HG03442 (cell line): ENCODE data around the gene ZNF675.
"Not testable (repeated sequence)": the region's sequence is repeated elsewhere in the genome, so short reads cannot be mapped to it uniquely, and the experiment has no call there.

Source experiments
- ATAC-seq: cut with Tn5 transposase; IDR thresholded peaks from one replicate; pipeline ENCODE4 v1.9.1; 2021; ENCODE audit warnings: mild to moderate bottlenecking, moderate library complexity; ENCODE audit not compliant: unreplicated experiment

Gene ZNF675

DNA sequence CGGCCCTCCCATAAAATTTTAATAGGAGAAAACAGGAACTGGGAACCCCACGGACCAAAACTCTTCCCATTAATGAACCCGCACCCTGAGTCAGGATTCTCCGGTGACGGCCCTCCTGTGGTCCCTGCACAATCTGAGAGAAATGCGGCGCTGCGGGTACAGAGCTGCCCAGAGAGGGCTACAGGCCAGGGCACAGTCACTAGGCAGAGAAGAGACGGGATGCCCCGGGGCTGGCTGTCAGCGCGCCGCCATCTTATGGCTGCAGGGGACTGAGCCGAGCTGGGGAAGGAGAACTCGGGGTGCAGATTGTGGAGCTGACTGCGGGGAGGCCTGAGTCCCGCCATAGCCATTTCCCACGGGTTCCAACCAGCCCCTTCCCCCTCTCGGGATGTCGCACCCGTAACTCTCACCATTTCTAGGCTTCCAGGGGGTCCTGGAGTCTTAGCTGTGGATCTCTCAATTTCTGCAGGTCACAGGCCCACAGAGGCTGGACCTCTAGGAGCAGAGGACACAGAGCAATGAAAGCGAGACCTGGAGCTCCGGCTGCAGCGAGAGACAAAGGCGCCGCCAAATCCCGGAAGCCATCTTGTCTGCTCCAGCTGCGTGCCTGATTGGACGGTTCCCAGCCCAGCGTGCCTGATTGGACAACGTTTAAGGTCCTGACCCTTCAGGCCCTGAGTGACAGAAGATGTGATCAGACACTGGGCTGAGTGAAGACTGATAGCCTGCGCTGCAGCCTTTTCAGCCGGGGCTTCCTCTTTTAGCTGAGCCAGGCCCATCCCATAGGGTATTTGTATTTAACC lies at the start of gene ZNF675:
TSS of gene ZNF675 (minus strand) at position 592 of the 803 bp plus-strand sequence. CDS start at position 413, 179 bp downstream.
- peak; percentile 88 for ATAC-seq

DNA sequence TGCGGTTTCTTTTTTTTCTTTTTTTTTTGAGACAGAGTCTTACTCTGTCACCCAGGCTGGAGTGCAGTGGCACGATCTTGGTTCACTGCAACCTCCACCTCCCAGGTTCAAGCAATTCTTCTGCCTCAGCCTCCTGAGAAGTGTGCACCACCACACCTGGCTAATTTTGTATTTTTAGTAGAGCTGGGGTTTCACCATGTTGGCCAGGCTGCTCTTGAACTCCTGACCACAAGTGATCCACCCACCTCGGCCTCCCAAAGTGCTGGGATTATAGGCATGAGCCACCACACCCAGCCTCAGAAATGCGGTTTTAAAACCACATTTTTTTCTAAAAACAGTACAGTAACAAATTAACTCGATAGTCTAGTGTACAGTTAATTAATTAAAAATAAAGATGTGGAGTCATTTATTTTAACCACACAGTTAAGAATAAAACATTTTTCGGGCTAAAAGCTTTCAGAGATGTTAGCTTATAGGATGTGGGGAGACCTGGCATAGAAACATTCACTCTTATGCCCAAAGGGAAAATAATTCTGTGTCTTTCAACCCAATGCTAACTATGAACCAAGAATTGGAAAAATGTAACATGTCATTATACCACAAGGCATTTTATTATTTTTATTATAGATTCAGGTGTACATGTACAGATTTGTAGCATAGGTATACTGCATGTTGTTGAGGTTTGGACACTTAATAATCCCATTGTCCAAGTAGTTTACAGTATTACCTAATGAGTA lies 43.9 kb upstream of the ZNF675 start:
- not testable (repeated sequence) for ATAC-seq

GRCh38 chr19:23724161-23724560 lies 37.1 kb upstream of the ZNF675 start:
- ATAC-seq = not testable (repeated sequence)

DNA sequence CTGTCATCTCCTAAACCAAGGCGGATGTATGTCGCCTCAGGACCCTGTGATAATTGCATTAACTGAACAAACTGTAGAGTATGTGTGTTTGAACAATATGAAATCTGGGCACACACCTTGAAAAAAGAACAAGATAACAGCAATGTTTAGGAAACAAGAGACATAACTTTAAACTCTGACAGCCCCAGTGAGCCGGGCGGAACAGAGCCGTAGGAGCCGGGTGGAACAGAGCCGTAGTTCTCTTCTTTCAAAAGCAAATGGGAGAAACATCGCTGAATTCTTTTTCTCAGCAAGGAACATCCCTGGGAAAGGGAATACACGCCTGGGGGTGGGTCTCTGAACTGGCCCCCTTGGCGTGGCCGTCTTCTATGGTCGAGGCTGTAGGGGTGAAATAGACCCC lies 31.8 kb upstream of the ZNF675 start:
- no peak for ATAC-seq

DNA sequence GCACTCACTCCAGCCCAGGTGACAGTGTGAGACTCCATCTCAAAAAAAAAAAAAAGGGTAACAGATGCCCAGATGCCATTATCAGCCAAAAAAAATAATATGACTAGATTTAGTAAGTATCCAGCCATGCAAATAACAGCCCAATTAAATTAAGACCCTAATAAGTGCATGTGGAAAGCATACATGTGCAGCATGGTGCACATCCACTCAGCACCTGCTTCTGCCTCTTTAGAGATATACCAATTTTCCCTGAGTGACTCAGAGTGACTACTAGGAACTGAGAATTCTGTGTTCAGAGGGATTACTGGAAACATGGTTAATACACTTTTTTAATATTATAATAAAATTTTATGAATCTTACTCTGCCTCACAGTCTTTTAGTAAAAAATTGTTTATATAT lies 29.8 kb upstream of the ZNF675 start:
- ATAC-seq = no peak

- no peak for ATAC-seq
These were observed 22.3 kb upstream of the ZNF675 start for GRCh38 chr19:23709347-23709746.

DNA sequence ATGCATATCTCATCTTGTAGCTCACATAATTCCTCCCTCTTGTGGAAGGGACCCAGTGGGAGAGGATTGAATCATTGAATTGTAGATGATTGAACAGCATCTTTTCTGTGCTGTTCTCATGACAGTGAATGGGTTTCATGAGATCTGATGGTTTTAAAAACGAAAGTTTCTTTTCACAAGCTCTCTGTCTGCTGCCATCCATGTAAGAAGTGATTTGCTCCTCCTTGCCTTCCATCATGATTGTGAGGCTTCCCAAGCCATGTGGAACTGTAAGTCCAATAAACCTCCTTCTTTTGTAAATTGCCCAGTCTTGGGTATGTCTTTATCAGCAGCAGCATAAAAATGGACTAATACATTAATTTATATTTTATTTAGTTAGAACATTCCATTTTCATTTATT lies 19.6 kb upstream of the ZNF675 start:
- no peak for ATAC-seq

DNA sequence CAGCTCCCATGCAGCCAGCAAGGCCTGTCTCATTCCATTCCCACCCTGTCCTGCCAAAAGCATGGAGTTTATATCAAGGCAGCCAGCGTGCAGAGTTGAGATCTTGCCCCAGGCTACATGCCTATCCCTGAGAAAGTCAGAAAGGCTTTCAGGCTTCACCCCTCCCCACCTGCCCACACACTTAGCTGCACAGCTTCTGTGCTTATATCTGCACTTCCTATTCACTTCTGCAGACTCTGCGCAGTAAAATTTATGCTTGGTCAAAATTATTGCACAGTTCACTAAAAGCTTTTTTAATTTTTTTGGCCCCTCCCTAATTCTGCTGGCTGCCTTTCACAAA lies 12.5 kb upstream of the ZNF675 start:
- ATAC-seq = no peak

- no peak for ATAC-seq
These were observed 11.9 kb upstream of the ZNF675 start for GRCh38 chr19:23698711-23699520.

- ATAC-seq = not testable (repeated sequence)
These were observed 5.9 kb upstream of the ZNF675 start for GRCh38 chr19:23692937-23693336.

- no peak for ATAC-seq
These were observed 13.9 kb downstream of the ZNF675 start for GRCh38 chr19:23673132-23673531.

GRCh38 chr19:23668606-23669005 lies 18.4 kb downstream of the ZNF675 start:
- not testable (repeated sequence) for ATAC-seq

DNA sequence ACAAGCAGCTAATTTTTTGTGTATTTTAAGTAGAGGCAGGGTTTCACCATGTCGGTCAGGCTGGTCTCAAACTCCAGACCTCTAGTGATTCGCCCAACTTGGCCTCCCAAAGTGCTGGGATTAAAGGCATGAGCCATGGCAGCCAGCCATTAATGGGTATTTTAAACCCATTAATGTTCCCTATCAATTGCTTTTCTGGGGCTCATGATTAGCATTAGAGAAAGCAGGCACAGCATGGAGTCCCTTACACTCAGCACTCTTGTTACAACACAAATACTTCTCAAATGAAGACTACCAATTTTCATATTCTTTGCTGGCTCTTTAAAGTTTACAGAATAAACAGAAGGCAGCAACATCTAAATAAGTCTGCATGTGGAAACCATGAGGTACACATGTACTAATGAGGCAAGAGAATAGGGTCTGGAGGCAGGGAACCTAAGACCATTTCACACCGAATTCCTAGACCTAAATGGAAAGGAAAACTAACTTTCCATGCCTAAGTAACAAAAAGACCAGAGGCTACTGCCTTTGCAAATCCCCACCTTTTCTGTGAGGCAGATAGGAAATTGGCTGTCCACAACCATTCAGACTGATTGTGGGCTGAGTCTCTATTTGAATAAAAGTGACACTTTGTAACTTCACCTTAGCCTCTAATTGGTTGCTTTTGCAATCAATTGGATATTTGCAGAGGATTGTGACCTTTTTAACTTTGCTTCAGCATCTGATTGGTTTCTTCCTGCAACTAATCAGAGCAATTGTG lies 21.2 kb downstream of the ZNF675 start:
- no peak for ATAC-seq

- ATAC-seq = not testable (repeated sequence)
These were observed 37.2 kb downstream of the ZNF675 start for GRCh38 chr19:23649817-23650216.
